ENCODE data around the gene AGBL2.

DNA sequence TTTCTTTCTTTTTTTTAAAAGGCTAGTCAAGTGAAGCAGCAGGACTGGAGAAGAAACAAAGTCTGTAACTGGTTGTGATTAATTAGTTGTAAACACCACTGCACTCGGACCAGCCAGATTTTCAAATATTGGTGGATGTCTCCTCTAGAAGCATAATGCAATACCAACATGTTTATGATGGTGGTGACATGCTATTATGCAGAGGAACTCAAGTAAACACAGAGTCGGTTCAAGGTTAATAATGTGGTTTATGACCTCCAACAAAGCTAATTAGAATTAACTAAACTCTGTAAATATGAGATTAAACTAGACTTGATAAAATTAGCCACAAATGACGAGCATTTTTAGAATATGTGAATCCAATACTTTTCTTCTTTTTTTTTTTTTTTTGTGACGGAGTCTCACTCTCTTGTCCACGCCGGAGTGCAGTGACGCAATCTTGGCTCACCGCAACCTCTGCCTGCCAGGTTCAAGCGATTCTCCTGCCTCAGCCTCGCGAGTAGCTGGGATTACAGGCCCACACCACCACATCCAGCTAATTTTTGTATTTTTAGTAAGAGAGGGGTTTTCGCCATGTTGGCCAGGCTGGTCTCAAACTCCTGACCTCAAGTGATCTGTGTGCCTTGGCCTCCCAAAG is 11.8 kb upstream of the AGBL2 start:
- TF ChIP-seq EZH2phosphoT487 (IDR thresholded peaks at IDR 0.05; ENCODE audit: insufficient read depth, low read depth) (no peak), EZH2 (IDR thresholded peaks at IDR 0.05; ENCODE audit: insufficient read depth, poor library complexity, severe bottlenecking) (no peak)

Measured in GM23248 (cell line).